H1 (cell line): ENCODE measurements around the gene NHLH2. TPM values are rescaled to one million over a fixed set of nuclear protein-coding genes. Genes with fewer than 3 reads are reported as not detected.

Experiments
- CTCF ChIA-PET: fragments of 300-600 bp; sonication (Branson Sonifier 250); formaldehyde crosslinking; loops from one replicate; lab custom pipeline; 2021; ENCODE audit not compliant: partially characterized antibody; lab: Charles Lee
- POLR2A ChIA-PET: fragments of 300-600 bp; sonication (Branson Sonifier 250); formaldehyde crosslinking; loops from one replicate; lab custom pipeline; 2021; ENCODE audit warnings: inconsistent platforms; ENCODE audit not compliant: partially characterized antibody; lab: Charles Lee
- DNase-seq, 2 experiments: peaks; one replicate each; pipeline versions ENCODE4 v3.0.0 to v3.0.0-alpha.2; 2010 to 2022; ENCODE audit warnings: low spot score in 2 of 2, low read depth in 1 of 2, mixed read lengths in 1 of 2
- FAIRE-seq: peaks from 2 replicates; lab custom pipeline; 2011; peaks lifted over from hg19 to GRCh38; lab: Jason Lieb, UNC
- H2AFZ ChIP-seq: 2 replicates; pipeline ENCODE4 v1.8.1; 2012; ENCODE audit warnings: low read length, inconsistent platforms
- H2AK5ac ChIP-seq: 2 replicates; pipeline ENCODE4 v1.6.1; 2013; ENCODE audit warnings: low read depth, low read length
- H2BK120ac ChIP-seq: replicated peaks from 2 replicates; pipeline ENCODE3; 2013; ENCODE audit warnings: low read depth, low read length, inconsistent platforms
- H2BK12ac ChIP-seq: 2 replicates; pipeline ENCODE4 v1.6.1; 2013; ENCODE audit warnings: low read depth, low read length
- H2BK15ac ChIP-seq: 2 replicates; pipeline ENCODE4 v1.6.1; 2013; ENCODE audit warnings: low read length
- H2BK20ac ChIP-seq: 2 replicates; pipeline ENCODE4 v1.6.1; 2013; ENCODE audit warnings: low read length
- H2BK5ac ChIP-seq: 2 replicates; pipeline ENCODE4 v1.6.1; 2013; ENCODE audit warnings: low read depth, low read length
- H3K14ac ChIP-seq: 2 replicates; pipeline ENCODE4 v1.6.1; 2013; ENCODE audit warnings: inconsistent platforms; ENCODE audit not compliant: insufficient read length
- H3K18ac ChIP-seq: 2 replicates; pipeline ENCODE4 v1.6.1; 2013; ENCODE audit warnings: low read length; ENCODE audit errors: extremely low read depth
- H3K23ac ChIP-seq: 2 replicates; pipeline ENCODE4 v1.6.1; 2013; ENCODE audit warnings: inconsistent platforms; ENCODE audit not compliant: insufficient read length
- H3K23me2 ChIP-seq: 2 replicates; pipeline ENCODE4 v1.6.1; 2013; ENCODE audit warnings: low read depth, low read length
- H3K27ac ChIP-seq: 2 replicates; pipeline ENCODE4 v1.6.1; 2011; ENCODE audit warnings: low read depth, low read length, inconsistent platforms
- H3K27me3 ChIP-seq, 4 experiments: replicated peaks in 1 of 4; 1 replicate in 1 of 4; 2 replicates in 3 of 4; pipeline versions ENCODE4 v1.6.1 to v1.8.1; 2011 to 2013; ENCODE audit warnings: low read length in 3 of 4, mild to moderate bottlenecking in 3 of 4, inconsistent platforms in 2 of 4, mixed read lengths in 2 of 4, moderate library complexity in 1 of 4; ENCODE audit not compliant: control insufficient read depth in 3 of 4, insufficient read depth in 3 of 4; ENCODE audit errors: extremely low read depth in 1 of 4
- H3K36me3 ChIP-seq, 4 experiments: 2 replicates each; pipeline versions ENCODE4 v1.6.1 to v1.8.1; 2011 to 2013; ENCODE audit warnings: mild to moderate bottlenecking in 4 of 4, low read length in 3 of 4, moderate library complexity in 2 of 4, control low read depth in 1 of 4, inconsistent platforms in 1 of 4; ENCODE audit not compliant: insufficient read depth in 4 of 4, control insufficient read depth in 2 of 4
- H3K4ac ChIP-seq: replicated peaks from 2 replicates; pipeline ENCODE3; 2013; ENCODE audit warnings: low read length, low read depth, mixed read lengths, inconsistent platforms; ENCODE audit not compliant: insufficient read length
- H3K4me1 ChIP-seq, 4 experiments: replicated peaks in 1 of 4; 1 replicate in 1 of 4; 2 replicates in 3 of 4; pipeline versions ENCODE4 v1.6.1 to v1.8.1; 2011 to 2013; ENCODE audit warnings: low read length in 3 of 4, inconsistent platforms in 2 of 4, mixed read lengths in 1 of 4; ENCODE audit not compliant: insufficient read depth in 4 of 4, control insufficient read depth in 3 of 4
- H3K4me2 ChIP-seq, 2 experiments: 2 replicates each; pipeline versions ENCODE4 v1.6.1 to v1.8.1; 2011 to 2013; ENCODE audit warnings: low read depth in 2 of 2, low read length in 2 of 2, control low read depth in 1 of 2, inconsistent platforms in 1 of 2, mild to moderate bottlenecking in 1 of 2; ENCODE audit not compliant: insufficient read depth in 1 of 2
- H3K4me3 ChIP-seq, 4 experiments: fragments of 200-600, 300-600 bp in 1 of 4; sonication (generic), shearing (Covaris generic), sonication (Bioruptor Twin) in 1 of 4; 2 replicates each; pipeline versions ENCODE4 v1.5.1 to v1.8.1; 2011 to 2016; ENCODE audit warnings: low read length in 4 of 4, low read depth in 3 of 4, control low read depth in 2 of 4, inconsistent platforms in 2 of 4, mild to moderate bottlenecking in 2 of 4, mixed read lengths in 1 of 4, moderate library complexity in 1 of 4; ENCODE audit not compliant: insufficient read depth in 2 of 4; ENCODE audit errors: extremely low read depth in 1 of 4
- H3K56ac ChIP-seq: replicated peaks from 2 replicates; pipeline ENCODE3; 2013; ENCODE audit warnings: low read depth, mild to moderate bottlenecking, mixed read lengths, low read length, inconsistent platforms; ENCODE audit not compliant: insufficient read length
- H3K79me1 ChIP-seq: 2 replicates; pipeline ENCODE4 v1.6.1; 2013; ENCODE audit warnings: low read depth, low read length, control low read depth
- H3K79me2 ChIP-seq, 2 experiments: 2 replicates each; pipeline versions ENCODE4 v1.6.1 to v1.8.1; 2012 to 2013; ENCODE audit warnings: low read length in 2 of 2, mild to moderate bottlenecking in 2 of 2, inconsistent platforms in 1 of 2; ENCODE audit not compliant: insufficient read depth in 2 of 2, control insufficient read depth in 1 of 2
- H3K9ac ChIP-seq, 4 experiments: replicated peaks in 1 of 4; 1 replicate in 1 of 4; 2 replicates in 3 of 4; pipeline versions ENCODE4 v1.6.1 to v1.8.1; 2011 to 2013; ENCODE audit warnings: low read depth in 3 of 4, low read length in 3 of 4, control low read depth in 2 of 4, mild to moderate bottlenecking in 2 of 4, moderate library complexity in 2 of 4, inconsistent platforms in 1 of 4; ENCODE audit errors: extremely low read depth in 1 of 4
- H3K9me3 ChIP-seq, 2 experiments: 2 replicates each; pipeline versions ENCODE4 v1.6.1 to v1.8.1; 2012 to 2013; ENCODE audit warnings: mild to moderate bottlenecking in 2 of 2, moderate library complexity in 2 of 2, control low read depth in 1 of 2, inconsistent platforms in 1 of 2, low read depth in 1 of 2, low read length in 1 of 2, mixed read lengths in 1 of 2; ENCODE audit not compliant: insufficient read depth in 2 of 2
- H4K20me1 ChIP-seq, 2 experiments: replicated peaks in 1 of 2; 2 replicates each; pipeline versions ENCODE3 to v1.8.1; 2011 to 2013; ENCODE audit warnings: inconsistent platforms in 2 of 2, low read length in 2 of 2, mild to moderate bottlenecking in 1 of 2; ENCODE audit not compliant: insufficient read depth in 2 of 2, control insufficient read depth in 1 of 2
- H4K5ac ChIP-seq: 2 replicates; pipeline ENCODE4 v1.6.1; 2013; ENCODE audit warnings: low read length, low read depth, mixed read lengths, inconsistent platforms; ENCODE audit not compliant: insufficient read length
- H4K8ac ChIP-seq: 2 replicates; pipeline ENCODE4 v1.8.0; 2013; ENCODE audit warnings: mild to moderate bottlenecking, moderate library complexity, low read length, inconsistent platforms; ENCODE audit not compliant: insufficient read depth; ENCODE audit errors: extremely low read depth
- H4K91ac ChIP-seq: replicated peaks from 2 replicates; pipeline ENCODE3; 2013; ENCODE audit warnings: low read length, mixed read lengths, inconsistent platforms; ENCODE audit not compliant: insufficient read length
- EGR1 ChIP-seq: IDR thresholded peaks from 2 replicates; pipeline ENCODE4 v1.6.1; 2011; ENCODE audit warnings: low read depth, low read length, borderline replicate concordance
- EP300 ChIP-seq, 2 experiments: IDR thresholded peaks; 1 replicate in 1 of 2; 2 replicates in 1 of 2; pipeline ENCODE4 v1.6.1; 2011 to 2012; ENCODE audit warnings: low read depth in 2 of 2, low read length in 2 of 2, mild to moderate bottlenecking in 2 of 2, borderline replicate concordance in 1 of 2, inconsistent platforms in 1 of 2, moderate library complexity in 1 of 2
- WGBS, 2 experiments: shearing (Covaris generic) in 1 of 2; methylation state at CpG; one replicate each; pipeline versions ENCODE4 v1.1.6 to v1.1.7; 2013 to 2015; ENCODE audit warnings: low lambda C conversion rate in 2 of 2, mixed read lengths in 2 of 2, inconsistent platforms in 1 of 2, low coverage in 1 of 2, missing lambda C conversion rate in 1 of 2; ENCODE audit not compliant: insufficient replicate concordance in 2 of 2, insufficient coverage in 1 of 2, insufficient read length in 1 of 2; ENCODE audit errors: extremely low coverage in 1 of 2, missing lambda C conversion rate in 1 of 2; 5-methylcytosine and 5-hydroxymethylcytosine counted together
- polyA plus RNA-seq, 7 experiments: library from polyadenylated mRNA; depleted of rRNA in 3 of 7; stranded (reverse) in 5 of 7; unstranded in 2 of 7; fragments of >200 nt in 5 of 7; fragments of 200-250 nt in 2 of 7; gene quantifications; 1 replicate in 5 of 7; 2 replicates in 1 of 7; 4 replicates in 1 of 7; pipeline versions ENCODE4 v1.2.1 to v1.2.3, GENCODE V29; 2011 to 2013; ENCODE audit warnings: missing spikeins in 2 of 7, mixed read lengths in 2 of 7
- total RNA-seq: library from RNA; stranded (reverse); fragmentation: NEBNext Ultra II Directional; extraction: Animal tissue kit (Norgen Biotek cat#: 25700); gene quantifications from 2 replicates; pipeline ENCODE4 v1.2.1, GENCODE V29; 2021
- TF ChIP-seq, protein P1 (sequence below), 3 experiments: IDR thresholded peaks; 1 replicate in 2 of 3; 2 replicates in 1 of 3; pipeline versions ENCODE4 v1.5.1 to v1.6.1; 2011; ENCODE audit warnings: low read length in 3 of 3, mild to moderate bottlenecking in 3 of 3, inconsistent platforms in 2 of 3, low read depth in 1 of 3, moderate library complexity in 1 of 3; ENCODE audit not compliant: insufficient read depth in 1 of 3; ENCODE audit errors: control extremely low read depth in 1 of 3

Gene NHLH2
- total and polyA plus RNA-seq, 2 of the 8 experiments (the other 6 are each of a cell fraction or from before 2014, with no cell fraction given): 0.92 to 1.1 TPM

DNA sequence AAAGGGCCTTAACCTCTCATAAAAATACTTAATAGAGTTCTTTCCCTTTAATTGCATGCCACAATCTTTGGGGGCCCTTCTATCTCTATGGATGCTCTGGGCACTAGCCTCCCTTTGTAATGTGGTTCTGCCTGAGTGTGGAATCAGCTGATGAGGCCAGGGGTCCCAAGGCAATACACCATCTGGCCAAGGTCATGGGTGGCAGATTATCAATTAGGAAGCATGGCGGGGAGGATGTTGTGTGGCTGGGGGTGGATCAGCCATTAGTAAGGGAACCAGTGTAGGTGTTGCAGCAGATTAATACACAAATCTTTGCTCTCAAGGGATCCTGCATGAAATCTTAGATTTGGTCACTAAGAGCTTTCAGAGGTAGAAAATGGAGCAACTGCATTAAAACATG lies 35.3 kb downstream of the NHLH2 start:
- no peak for FAIRE-seq

More for the DNA sequence above, 35.3 kb downstream of the NHLH2 start:
- H2AK5ac ChIP-seq: no peak overlapping the region
- no peak overlapping the region for H2BK12ac ChIP-seq
- H3K27me3 ChIP-seq: no peaks in the 10 kb centered on the region
- 86% methylated on average over 1 of the region's 1 CpG; no CpG with 5 or more reads in 1 of the 2 experiments for WGBS, 2 experiments
- H2BK5ac ChIP-seq: no peak overlapping the region
- POLR2A ChIA-PET: no interaction called here
- H2BK120ac ChIP-seq: no peak overlapping the region
- CTCF ChIA-PET: interaction anchor here (1.2 to 2.1 kb wide), 2 partner anchors 9 to 176 kb away, joined by 3 to 10 read pairs; no protein-coding TSS in a partner anchor
- H3K23me2 ChIP-seq: no peaks in the 10 kb centered on the region
- no peak overlapping the region for H3K23ac ChIP-seq
- no peak overlapping the region for H3K14ac ChIP-seq
- H3K79me2 ChIP-seq: no peaks in the 10 kb centered on the region
- H2BK20ac ChIP-seq: no peak overlapping the region
- H3K9ac ChIP-seq: no peak overlapping the region
- no peaks in the 10 kb centered on the region; a peak in 2 of 4 replicates for H3K9me3 ChIP-seq
- H3K4ac ChIP-seq: no peak overlapping the region
- no peak overlapping the region for H2AFZ ChIP-seq
- H3K27ac ChIP-seq: no peak overlapping the region
- peaks cover 0 to 6% (median under 1%) of the 10 kb centered on the region in 4 experiments; a peak in 1 of 7 replicates for H3K4me1 ChIP-seq
- no peaks in the 10 kb centered on the region for H4K20me1 ChIP-seq
- no peak overlapping the region for H3K4me2 ChIP-seq
- no peak overlapping the region for H3K4me3 ChIP-seq
- no peak overlapping the region for H4K8ac ChIP-seq
- H4K5ac ChIP-seq: no peak overlapping the region
- no peaks in the 10 kb centered on the region for H3K79me1 ChIP-seq
- no peak overlapping the region for H4K91ac ChIP-seq
- no peak for DNase-seq
- H3K18ac ChIP-seq: no peak overlapping the region
- no peaks in the 10 kb centered on the region for H3K36me3 ChIP-seq
- no peak overlapping the region for H2BK15ac ChIP-seq
- TF ChIP-seq, protein P1, sequence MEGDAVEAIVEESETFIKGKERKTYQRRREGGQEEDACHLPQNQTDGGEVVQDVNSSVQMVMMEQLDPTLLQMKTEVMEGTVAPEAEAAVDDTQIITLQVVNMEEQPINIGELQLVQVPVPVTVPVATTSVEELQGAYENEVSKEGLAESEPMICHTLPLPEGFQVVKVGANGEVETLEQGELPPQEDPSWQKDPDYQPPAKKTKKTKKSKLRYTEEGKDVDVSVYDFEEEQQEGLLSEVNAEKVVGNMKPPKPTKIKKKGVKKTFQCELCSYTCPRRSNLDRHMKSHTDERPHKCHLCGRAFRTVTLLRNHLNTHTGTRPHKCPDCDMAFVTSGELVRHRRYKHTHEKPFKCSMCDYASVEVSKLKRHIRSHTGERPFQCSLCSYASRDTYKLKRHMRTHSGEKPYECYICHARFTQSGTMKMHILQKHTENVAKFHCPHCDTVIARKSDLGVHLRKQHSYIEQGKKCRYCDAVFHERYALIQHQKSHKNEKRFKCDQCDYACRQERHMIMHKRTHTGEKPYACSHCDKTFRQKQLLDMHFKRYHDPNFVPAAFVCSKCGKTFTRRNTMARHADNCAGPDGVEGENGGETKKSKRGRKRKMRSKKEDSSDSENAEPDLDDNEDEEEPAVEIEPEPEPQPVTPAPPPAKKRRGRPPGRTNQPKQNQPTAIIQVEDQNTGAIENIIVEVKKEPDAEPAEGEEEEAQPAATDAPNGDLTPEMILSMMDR (IDR thresholded peaks at IDR 0.05; ENCODE audit: control extremely low read depth in 1 of 3, insufficient read depth in 1 of 3, low read depth in 1 of 3, low read length in 3 of 3): no peak
- TF ChIP-seq EP300 (IDR thresholded peaks at IDR 0.05; ENCODE audit: borderline replicate concordance in 1 of 2, low read depth in 2 of 2, low read length in 2 of 2) (no peak), EGR1 (no peak)
- H3K56ac ChIP-seq: no peak overlapping the region
